ENCODE measurements around the gene FAM161B. TPM values are rescaled to one million over a fixed set of nuclear protein-coding genes. Genes with fewer than 3 reads are reported as not detected.

Gene FAM161B
- total and polyA plus RNA-seq, 2 of the 13 experiments (the other 11 are each of a cell fraction or from before 2014, with no cell fraction given): 1.6 to 2.0 TPM

- Histone ChIP-seq H3K27me3 (ENCODE audit: control insufficient read depth in 1 of 2, insufficient read depth in 2 of 2, low read length in 2 of 2) (no peaks in the 10 kb centered on the region), H3K27ac (ENCODE audit: extremely low read length, insufficient read depth, low read length) (no peak overlapping the region), H3K9ac (ENCODE audit: insufficient read depth, low read depth, low read length) (no peak overlapping the region), H2AFZ (ENCODE audit: low read length) (no peak overlapping the region), H3K4me2 (ENCODE audit: low read depth, low read length) (no peak overlapping the region), H3K79me2 (ENCODE audit: insufficient read depth, low read length) (no peaks in the 10 kb centered on the region), H3K36me3 (replicated peaks in 1 of 2; ENCODE audit: control insufficient read depth in 1 of 2, insufficient read depth in 2 of 2, low read length in 2 of 2) (peaks cover 33 to 72% of the 10 kb centered on the region in 2 experiments), H3K9me3 (ENCODE audit: low read length) (no peaks in the 10 kb centered on the region), H3K4me3 (replicated peaks in 1 of 3; ENCODE audit: insufficient read depth in 1 of 3, low read depth in 2 of 3, low read length in 3 of 3) (no peak overlapping the region), H4K20me1 (ENCODE audit: insufficient read depth, low read length) (no peaks in the 10 kb centered on the region), H3K4me1 (ENCODE audit: insufficient read depth, low read length) (no peaks in the 10 kb centered on the region)
- ChIA-PET CTCF (ENCODE audit: low intra/inter-chr PET ratio, low total read pairs) (no interaction called here), POLR2A (interaction anchor here (1.4 to 1.7 kb wide), 2 partner anchors 15 to 22 kb away, joined by 3 to 4 read pairs; partner anchors contain the start of genes COQ6 and FAM161B)
- intact Hi-C loops (cut with micrococcal nuclease; ENCODE audit: unreplicated experiment): no loop called here
- FAIRE-seq (no peak), ATAC-seq (no peak), DNase-seq (ENCODE audit: low spot score) (no peak)
- WGBS (ENCODE audit: low lambda C conversion rate): 96% methylated on average over 4 of the region's 4 CpGs
- TF ChIP-seq, protein P1, sequence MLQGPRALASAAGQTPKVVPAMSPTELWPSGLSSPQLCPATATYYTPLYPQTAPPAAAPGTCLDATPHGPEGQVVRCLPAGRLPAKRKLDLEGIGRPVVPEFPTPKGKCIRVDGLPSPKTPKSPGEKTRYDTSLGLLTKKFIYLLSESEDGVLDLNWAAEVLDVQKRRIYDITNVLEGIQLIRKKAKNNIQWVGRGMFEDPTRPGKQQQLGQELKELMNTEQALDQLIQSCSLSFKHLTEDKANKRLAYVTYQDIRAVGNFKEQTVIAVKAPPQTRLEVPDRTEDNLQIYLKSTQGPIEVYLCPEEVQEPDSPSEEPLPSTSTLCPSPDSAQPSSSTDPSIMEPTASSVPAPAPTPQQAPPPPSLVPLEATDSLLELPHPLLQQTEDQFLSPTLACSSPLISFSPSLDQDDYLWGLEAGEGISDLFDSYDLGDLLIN (CRISPR knock-in tag; IDR thresholded peaks at IDR 0.05; ENCODE audit: borderline replicate concordance): no peak
- TF ChIP-seq ZSCAN9 (CRISPR knock-in tag; IDR thresholded peaks at IDR 0.05; ENCODE audit: borderline replicate concordance) (no peak), STAT5B (CRISPR knock-in tag; IDR thresholded peaks at IDR 0.05) (no peak), GATAD2A (CRISPR knock-in tag; IDR thresholded peaks at IDR 0.05) (no peak)
- in situ Hi-C loops (cut with HindIII; ENCODE audit: extremely low pct_ligation_motif_present, low pct_unique_long_range_greater_than_20kb): no loop called here
- BruUV-seq (replicated peaks): no TSS peak
Observed at GRCh38 chr14:73965216-73965615, 15.3 kb upstream of the FAM161B start.

GRCh38 chr14:73961192-73961591 lies 11.3 kb upstream of the FAM161B start:
- H3K79me2 ChIP-seq (ENCODE audit: insufficient read depth, low read length): no peaks in the 10 kb centered on the region
- H3K27ac ChIP-seq (ENCODE audit: extremely low read length, insufficient read depth, low read length): no peak overlapping the region
- ChIA-PET CTCF (ENCODE audit: low intra/inter-chr PET ratio, low total read pairs) (no interaction called here), POLR2A (no interaction called here)
- H3K4me2 ChIP-seq (ENCODE audit: low read depth, low read length): no peak overlapping the region
- no peak overlapping the region for H3K4me3 ChIP-seq (replicated peaks in 1 of 3; ENCODE audit: insufficient read depth in 1 of 3, low read depth in 2 of 3, low read length in 3 of 3)
- no peaks in the 10 kb centered on the region for H3K9me3 ChIP-seq (ENCODE audit: low read length)
- FAIRE-seq (no peak), DNase-seq (ENCODE audit: low spot score) (no peak), ATAC-seq (no peak; the same call in 2 of the 3 replicates)
- no TSS peak for BruUV-seq (replicated peaks)
- no peak overlapping the region for H3K9ac ChIP-seq (ENCODE audit: insufficient read depth, low read depth, low read length)
- peaks cover 18 to 69% of the 10 kb centered on the region in 2 experiments for H3K36me3 ChIP-seq (replicated peaks in 1 of 2; ENCODE audit: control insufficient read depth in 1 of 2, insufficient read depth in 2 of 2, low read length in 2 of 2)
- no peak overlapping the region for H2AFZ ChIP-seq (ENCODE audit: low read length)
- no peaks in the 10 kb centered on the region for H3K4me1 ChIP-seq (ENCODE audit: insufficient read depth, low read length)
- TF ChIP-seq HOXA3 (CRISPR knock-in tag; IDR thresholded peaks at IDR 0.05) (no peak), HIVEP1 (CRISPR knock-in tag; IDR thresholded peaks at IDR 0.05) (no peak), HDAC2 (CRISPR knock-in tag; IDR thresholded peaks at IDR 0.05) (no peak), SRF (IDR thresholded peaks at IDR 0.05; ENCODE audit: low read depth, low read length) (no peak), MAFF (IDR thresholded peaks at IDR 0.05; ENCODE audit: low read depth, low read length) (no peak), ZNF788 (CRISPR knock-in tag; IDR thresholded peaks at IDR 0.05; ENCODE audit: borderline replicate concordance) (no peak), AGO2 (optimal IDR thresholded peaks at IDR 0.05; ENCODE audit: low read depth, low read length) (peak; percentile 35), RBAK (CRISPR knock-in tag; IDR thresholded peaks at IDR 0.05) (no peak), ZNF256 (CRISPR knock-in tag; conservative IDR thresholded peaks at IDR 0.05) (no peak), POLR2G (IDR thresholded peaks at IDR 0.05; ENCODE audit: low read depth, low read length) (0 out of 2 replicates have a peak, but pooled peaks have one; percentile 6)
- H3K27me3 ChIP-seq (ENCODE audit: control insufficient read depth in 1 of 2, insufficient read depth in 2 of 2, low read length in 2 of 2): no peaks in the 10 kb centered on the region
- intact Hi-C loops (cut with micrococcal nuclease; ENCODE audit: unreplicated experiment) (no loop called here), in situ Hi-C loops (cut with HindIII; ENCODE audit: extremely low pct_ligation_motif_present, low pct_unique_long_range_greater_than_20kb) (no loop called here)
- WGBS (ENCODE audit: low lambda C conversion rate): 98% methylated on average over 12 of the region's 12 CpGs
- H4K20me1 ChIP-seq (ENCODE audit: insufficient read depth, low read length): no peaks in the 10 kb centered on the region

Data from HepG2 (cell line).